NCI-H2196 (cell line): ENCODE measurements around the gene ZNF3.

Experiments used
- DNase-seq: peaks from one replicate; lab custom pipeline; 2025; ENCODE audit not compliant: unreplicated experiment; lab: John Stamatoyannopoulos, UW

Gene ZNF3

GRCh38 chr7:100053215-100053614 is 28.3 kb downstream of the ZNF3 start:
- peak; percentile 90 for DNase-seq

GRCh38 chr7:100051611-100052010 is 29.9 kb downstream of the ZNF3 start:
- DNase-seq = no peak

DNA sequence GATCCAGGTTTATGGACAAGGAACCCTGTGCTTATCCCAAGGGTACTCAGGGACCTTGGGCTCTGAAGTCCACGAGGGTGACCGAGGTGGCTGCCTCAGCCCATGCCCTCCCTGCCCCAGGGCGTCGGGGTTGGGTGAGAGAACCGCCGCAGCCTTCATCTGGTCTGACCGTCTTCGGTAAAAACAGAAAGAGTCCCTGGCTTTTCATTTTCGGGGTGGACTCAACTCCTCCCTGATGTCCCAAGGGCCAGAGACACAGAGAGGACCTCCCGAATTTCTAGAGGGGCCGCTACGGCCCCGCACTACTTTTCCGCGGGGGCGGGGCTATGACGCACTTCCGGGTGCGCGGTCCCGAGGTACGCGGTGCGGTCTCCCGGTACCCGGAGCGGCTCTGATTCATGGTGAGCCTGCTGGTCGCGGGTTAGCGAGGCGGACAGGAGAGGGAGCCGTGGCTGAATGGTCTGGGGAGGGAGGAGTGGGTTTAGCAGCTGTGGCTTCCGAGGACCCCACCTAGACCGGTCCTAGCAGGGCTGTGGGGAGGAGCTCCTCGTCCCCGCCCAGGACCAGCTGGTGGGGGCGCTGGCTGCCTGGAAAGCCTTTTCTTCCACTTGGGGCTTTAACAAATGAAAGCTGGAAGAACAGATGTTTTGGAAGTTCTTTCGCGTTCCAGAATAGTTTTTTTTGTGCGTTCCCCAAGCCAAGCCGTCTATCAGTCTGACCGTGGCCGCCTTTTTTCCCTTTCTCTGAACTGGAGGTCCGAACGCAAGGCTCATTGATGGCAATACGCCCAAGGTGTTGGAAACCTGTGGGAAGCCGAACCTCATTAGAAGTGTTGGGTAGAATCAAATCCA is 31.9 kb downstream of the ZNF3 start, which contains the start of gene ZSCAN21:
Gene ZSCAN21 (plus strand): TSS at position 334 of the 851 bp plus-strand sequence. CDS start 7,233 bp downstream, outside the sequence.
- DNase-seq = peak; percentile 87

GRCh38 chr7:100048680-100049079 is 32.8 kb downstream of the ZNF3 start:
- no peak for DNase-seq

GRCh38 chr7:100044718-100045117 is 36.8 kb downstream of the ZNF3 start:
- DNase-seq = no peak

DNA sequence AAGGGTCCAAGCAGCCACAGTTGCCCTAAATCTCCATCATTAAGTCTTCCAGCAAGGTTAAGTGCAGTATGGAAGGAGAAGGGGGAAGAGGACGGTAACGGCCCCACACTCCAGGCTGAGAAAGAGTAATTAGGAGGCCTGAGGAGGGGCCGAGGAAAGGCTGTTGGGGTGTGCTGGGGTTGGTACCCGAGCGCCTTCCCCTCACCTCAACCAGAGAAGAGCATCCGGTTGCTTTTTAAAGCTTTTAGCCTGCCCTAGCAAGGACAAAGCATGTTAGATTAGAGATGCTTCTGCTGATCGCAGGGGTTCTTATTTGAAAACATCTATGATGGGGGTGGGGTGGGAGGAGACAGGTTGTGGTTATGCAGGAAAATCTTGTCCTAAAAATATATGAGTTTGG is 40.9 kb downstream of the ZNF3 start:
- no peak for DNase-seq

- DNase-seq = no peak
These were observed 43.2 kb downstream of the ZNF3 start for GRCh38 chr7:100038326-100038725.

GRCh38 chr7:100035876-100036275 is 45.6 kb downstream of the ZNF3 start:
- no peak for DNase-seq

GRCh38 chr7:100034871-100035510 is 46.5 kb downstream of the ZNF3 start:
- DNase-seq = no peak

DNA sequence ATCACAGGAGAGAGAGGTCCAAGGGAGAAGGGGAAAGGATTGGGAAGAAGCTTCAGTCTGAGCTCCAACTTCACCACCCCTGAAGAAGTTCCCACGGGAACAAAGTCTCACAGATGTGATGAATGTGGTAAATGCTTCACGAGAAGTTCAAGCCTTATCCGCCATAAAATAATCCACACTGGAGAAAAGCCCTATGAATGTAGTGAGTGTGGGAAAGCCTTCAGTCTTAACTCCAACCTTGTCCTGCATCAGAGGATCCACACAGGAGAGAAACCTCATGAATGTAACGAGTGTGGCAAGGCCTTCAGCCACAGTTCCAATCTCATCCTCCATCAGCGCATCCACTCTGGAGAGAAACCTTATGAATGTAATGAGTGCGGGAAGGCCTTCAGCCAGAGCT is 48.0 kb downstream of the ZNF3 start:
- no peak for DNase-seq

DNA sequence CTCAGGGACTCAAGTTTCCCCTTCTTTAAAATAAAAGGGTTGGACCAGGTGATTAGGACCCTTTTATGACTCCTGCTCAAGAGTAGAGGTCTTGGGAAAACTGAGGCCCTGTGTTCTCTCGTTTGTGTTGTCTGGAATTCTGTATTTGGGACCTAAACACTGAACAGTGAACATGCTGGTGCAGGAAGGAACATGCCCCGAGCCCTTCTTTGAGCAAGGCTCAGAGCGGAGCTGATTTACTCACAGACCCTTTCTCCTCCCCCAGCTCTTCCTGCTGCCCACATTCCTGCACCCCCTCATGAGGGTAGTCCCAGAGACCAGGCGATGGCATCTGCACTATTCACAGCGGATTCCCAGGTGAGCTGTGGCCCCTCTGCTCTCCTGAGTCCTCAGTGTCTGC is 51.9 kb downstream of the ZNF3 start:
- DNase-seq = no peak

DNA sequence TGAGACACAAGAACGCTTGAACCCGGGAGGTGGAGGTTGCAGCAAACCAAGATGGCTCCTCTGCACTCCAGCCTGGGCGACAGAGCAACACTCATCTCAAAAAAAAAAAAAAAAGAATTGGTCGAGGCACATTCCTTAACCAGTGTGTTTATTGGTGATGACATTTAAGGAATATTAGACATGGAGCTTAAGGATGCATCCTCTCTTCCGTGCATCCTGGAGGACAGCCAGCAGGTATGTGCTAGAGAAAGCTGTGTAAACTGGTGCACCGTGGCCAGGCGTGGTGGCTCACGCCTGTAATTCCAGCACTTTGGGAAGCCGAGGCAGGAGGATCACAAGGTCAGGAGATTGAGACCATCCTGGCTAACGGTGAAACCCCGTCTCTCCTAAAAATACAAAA is 54.3 kb downstream of the ZNF3 start:
- no peak for DNase-seq

DNA sequence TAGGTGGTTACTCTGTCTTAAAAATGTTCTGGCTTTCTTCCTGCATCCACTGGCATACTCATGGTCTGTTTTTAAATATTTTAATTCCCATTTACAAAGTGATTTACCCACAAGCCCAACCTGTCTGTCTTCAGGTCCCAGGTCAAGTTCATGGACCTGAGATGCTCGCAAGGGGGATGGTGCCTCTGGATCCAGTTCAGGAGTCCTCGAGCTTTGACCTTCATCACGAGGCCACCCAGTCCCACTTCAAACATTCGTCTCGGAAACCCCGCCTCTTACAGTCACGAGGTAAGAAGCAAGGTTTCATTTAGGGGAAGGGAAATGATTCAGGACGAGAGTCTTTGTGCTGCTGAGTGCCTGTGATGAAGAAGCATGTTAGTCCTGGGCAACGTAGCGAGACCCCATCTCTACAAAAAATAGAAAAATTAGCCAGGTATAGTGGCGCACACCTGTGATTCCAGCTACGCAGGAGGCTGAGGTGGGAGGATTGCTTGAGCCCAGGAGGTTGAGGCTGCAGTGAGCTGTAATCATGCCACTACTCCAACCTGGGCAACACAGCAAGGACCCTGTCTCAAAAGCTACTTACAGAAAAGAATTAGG is 57.4 kb downstream of the ZNF3 start:
- no peak for DNase-seq

- no peak for DNase-seq
These were observed 58.0 kb downstream of the ZNF3 start for GRCh38 chr7:100023526-100023925.

- DNase-seq = no peak
These were observed 58.9 kb downstream of the ZNF3 start for GRCh38 chr7:100022621-100023020.

- no peak for DNase-seq
These were observed 60.2 kb downstream of the ZNF3 start for GRCh38 chr7:100021297-100021696.
